Right lobe of liver (tissue), 4 donors: ENCODE results near the gene NAV1.

ENCODE experiments used
- POLR2A ChIP-seq: fragments of 450-650 bp; IDR thresholded peaks from one replicate; pipeline ENCODE4 v1.6.1; 2017; ENCODE audit warnings: antibody characterized with exemption, mild to moderate bottlenecking
- TF ChIP-seq, protein P1 (sequence below), 4 donors: fragments of 200-600 bp in 3 of 4; fragments of 450-650 bp in 1 of 4; IDR thresholded peaks; one replicate each; pipeline versions ENCODE4 v1.5.1 to v1.8.0; 2016 to 2022; ENCODE audit warnings: antibody characterized with exemption in 4 of 4, mild to moderate bottlenecking in 2 of 4
- donor health status: DM: no; HTN: no; CAD: no.
- donor health status: DM: no; HTN: no; CAD: no.
- donor health status: DM: no; HTN: yes; CAD: no.

- TF ChIP-seq, protein P1, sequence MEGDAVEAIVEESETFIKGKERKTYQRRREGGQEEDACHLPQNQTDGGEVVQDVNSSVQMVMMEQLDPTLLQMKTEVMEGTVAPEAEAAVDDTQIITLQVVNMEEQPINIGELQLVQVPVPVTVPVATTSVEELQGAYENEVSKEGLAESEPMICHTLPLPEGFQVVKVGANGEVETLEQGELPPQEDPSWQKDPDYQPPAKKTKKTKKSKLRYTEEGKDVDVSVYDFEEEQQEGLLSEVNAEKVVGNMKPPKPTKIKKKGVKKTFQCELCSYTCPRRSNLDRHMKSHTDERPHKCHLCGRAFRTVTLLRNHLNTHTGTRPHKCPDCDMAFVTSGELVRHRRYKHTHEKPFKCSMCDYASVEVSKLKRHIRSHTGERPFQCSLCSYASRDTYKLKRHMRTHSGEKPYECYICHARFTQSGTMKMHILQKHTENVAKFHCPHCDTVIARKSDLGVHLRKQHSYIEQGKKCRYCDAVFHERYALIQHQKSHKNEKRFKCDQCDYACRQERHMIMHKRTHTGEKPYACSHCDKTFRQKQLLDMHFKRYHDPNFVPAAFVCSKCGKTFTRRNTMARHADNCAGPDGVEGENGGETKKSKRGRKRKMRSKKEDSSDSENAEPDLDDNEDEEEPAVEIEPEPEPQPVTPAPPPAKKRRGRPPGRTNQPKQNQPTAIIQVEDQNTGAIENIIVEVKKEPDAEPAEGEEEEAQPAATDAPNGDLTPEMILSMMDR (IDR thresholded peaks at IDR 0.05) = no peak
- no peak for TF ChIP-seq POLR2A
These were observed 26.9 kb upstream of the NAV1 start for GRCh38 chr1:201511941-201512539.
